ENCODE data around the gene ITK.
"Not testable (repeated sequence)": the region's sequence is repeated elsewhere in the genome, so short reads cannot be mapped to it uniquely, and the experiment has no call there.

Gene ITK

DNA sequence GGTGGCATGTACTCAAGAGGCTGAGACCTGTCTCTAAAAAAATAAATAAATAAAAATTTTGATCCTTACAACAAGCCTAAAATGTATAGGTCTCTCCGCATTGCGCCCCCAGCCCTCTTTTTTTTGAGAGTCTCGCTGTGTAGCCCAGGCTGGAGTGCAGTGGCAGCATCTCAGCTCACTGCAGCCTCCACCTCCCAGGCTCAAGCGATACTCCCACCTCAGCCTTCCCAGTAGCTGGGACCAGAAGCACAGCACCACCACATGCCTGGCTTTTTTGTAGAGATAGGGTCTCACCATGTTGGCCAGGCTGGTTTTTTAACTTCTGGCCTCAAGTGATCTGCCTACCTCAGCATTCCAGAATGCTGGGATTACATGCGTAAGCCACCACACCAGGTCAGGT, 12.4 kb upstream of the ITK start:
- no peak for DNase-seq

DNA sequence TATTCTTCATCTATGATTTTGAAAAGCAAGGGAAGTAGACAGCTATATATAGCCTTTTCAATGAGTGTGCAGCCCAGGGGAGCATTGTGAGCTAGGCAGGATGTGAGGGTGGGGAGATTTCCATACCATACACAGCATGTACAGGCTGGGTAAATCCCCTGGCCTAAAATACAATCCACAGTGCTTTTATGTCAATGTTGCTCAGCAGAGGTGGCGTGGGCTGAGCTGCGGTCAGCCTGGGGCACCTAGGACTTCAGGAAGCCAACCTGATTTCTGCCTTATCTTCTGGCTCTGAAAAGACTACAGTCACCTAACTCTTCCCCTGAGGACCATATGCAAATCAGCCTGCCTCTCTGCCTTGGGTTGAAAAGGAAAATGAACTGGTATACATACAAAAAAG, 8.2 kb upstream of the ITK start:
- peak; percentile 88 for DNase-seq

DNA sequence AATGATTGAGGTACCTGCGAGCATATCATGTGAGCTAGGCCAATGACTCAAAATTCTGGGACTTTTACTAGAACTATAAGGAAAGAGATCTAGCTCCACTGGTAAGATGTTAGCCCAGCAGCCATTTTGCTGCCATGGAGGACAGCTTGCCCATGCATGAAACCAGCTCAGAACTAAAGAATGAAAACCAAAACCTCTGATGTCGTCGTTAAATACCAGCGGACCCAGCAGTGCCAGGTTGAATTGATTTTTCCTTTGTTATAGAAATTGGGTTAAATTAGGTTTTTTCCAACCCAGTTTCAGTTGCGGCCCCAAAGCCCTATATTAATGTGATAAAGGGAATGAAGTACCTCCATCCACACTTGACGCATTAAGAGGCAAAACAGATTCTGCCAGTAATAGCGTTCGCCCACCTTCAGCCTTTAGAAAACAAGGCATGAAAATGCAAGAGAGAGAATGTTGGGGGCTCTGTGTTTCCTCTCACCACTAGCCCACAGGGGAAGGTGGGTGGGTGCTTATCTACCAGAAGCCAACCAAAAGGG, 5.5 kb upstream of the ITK start:
- DNase-seq, result no peak

DNA sequence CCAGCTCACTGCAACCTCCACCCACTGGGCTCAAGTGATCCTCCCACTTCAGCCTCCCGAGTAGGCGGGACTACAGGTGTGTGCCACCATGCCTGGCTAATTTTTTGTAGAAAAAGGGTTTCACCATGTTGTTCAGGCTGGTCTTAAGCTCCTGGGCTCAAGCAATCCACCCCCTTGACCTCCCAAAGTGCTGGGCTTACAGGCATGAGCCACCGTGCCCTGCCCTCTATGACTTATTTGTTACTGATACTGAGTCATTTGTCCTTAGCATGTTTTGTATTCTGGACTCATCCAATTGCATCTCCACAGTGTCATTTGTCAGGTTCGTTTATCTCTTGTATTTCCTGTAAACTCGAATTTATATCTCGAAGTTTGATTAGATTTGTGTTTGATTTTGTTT, 2.7 kb upstream of the ITK start:
- DNase-seq, result no peak

DNA sequence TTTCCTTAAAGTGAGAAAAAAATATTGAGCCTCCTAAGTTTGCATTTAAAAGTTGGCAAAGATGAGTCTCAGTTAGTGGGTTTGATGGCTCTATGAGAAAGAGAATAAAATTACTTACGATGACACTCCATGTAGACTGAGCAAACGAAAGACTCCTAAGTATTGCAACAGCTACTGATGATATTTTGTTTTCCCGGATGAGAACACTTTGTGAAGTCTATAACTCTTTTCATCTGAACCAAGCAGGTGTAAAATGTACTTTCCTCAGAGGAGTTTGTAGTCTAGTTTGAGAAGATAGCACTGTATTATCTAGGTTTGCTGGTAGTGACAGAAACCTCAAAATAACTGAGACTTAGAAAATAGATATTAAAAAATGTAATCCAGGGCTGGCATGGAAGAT, 1.7 kb upstream of the ITK start:
- no peak for DNase-seq

DNA sequence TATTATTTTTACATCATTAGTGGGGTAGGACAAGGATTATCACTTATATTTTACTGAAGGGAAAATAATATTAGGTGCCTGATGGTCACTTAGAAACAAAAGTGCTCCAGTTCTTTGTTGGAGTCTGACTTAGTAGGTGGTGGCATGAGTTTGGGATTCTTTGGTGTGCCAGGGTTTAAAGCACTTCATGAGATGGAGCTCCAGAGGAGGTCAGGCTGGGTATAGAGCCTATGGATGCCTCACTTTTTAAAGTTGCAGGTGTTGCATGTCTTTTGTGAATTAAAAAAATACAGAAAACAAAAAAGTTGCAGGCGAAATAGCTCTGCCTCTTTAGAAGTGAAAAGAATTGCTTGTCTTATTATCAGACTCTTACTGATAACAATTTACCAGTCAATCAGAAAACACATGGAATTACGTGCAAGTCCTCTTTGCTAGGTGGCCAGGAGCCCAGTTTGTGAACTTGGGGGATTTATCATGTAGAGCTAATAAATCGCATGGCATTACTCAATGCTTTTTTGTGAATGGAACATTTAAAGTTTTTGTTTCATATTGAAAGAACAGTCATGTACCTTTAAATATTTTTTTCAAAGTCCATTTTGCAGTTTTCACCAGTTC, 1.6 kb downstream of the ITK start:
- peak; percentile 36 for DNase-seq

DNA sequence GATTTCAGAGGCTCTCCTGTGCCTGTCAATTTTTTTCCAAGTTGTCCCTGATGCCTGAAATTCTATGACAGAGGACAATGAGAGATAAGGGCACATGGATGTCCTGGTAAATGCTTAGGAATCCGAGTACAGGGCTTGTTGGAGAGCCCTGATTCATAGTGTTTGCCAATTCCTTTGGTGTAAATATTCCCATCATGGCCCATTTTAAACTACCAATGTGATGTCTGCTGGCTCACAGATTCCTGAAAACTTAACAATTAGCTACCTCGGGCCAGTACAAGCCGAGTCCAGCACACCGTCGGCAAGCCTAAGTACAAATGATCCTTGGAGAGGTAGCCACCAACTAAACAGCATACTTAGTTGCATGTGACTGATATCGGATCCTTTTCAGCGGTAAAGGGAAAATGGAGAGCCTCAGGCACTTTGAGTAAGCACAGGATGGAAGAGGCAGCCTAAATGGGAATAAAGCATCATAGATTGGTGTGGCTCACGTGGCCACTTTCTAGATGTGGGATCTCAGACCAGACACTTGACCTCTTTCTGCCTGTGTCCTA, 3.6 kb downstream of the ITK start:
- no peak for DNase-seq

DNA sequence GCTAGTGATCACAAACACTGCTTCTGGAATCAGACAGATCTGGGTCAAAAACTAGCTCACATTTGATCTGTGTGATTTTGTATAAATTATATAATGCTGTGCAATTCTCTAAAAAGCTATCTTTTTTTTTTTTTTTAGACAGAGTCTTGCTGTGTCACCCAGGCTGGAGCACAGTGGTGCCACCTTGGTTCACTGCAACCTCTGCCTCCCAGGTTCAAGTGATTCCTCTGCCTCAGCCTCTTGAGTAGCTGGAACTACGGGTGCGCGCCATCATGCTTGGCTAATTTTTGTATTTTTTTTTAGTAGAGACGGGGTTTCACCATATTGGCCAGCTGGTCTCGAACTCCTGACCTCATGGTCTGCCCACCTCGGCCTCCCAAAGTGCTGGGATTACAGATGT, 4.5 kb downstream of the ITK start:
- DNase-seq, result not testable (repeated sequence)

DNA sequence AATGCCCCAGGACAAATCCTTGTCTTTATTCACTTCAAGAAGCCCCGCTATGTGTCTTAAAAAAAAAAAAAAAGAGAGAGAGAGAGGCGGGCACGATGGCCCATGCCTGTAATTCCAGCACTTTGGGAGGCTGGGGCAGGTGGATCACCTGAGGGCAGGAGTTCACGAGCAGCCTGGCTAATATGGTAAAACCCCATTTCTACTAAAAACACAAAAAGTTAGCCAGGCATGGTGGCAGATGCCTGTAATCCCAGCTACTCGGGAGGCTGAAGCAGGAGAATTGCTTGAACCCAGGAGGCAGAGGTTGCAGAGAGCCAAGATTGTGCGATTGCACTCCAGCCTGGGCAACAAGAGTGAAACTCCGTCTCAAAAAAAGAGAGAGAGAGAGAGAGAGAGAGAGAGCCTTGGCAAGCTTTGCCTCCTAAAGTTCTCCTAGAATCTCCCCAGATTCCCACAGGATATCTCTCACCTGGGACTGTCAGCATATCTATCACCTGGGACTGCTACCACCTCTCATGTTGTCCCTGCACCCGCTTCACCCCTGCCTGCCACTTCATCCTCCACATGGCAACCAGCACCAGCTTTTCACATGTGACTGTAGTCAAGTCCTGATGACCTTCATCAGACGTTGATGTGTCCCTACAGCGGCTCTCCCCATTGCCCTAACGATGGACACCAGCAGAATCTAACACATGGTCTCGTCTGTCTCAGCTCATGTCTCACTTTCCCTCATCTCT, 5.8 kb downstream of the ITK start:
- DNase-seq, result no peak

DNA sequence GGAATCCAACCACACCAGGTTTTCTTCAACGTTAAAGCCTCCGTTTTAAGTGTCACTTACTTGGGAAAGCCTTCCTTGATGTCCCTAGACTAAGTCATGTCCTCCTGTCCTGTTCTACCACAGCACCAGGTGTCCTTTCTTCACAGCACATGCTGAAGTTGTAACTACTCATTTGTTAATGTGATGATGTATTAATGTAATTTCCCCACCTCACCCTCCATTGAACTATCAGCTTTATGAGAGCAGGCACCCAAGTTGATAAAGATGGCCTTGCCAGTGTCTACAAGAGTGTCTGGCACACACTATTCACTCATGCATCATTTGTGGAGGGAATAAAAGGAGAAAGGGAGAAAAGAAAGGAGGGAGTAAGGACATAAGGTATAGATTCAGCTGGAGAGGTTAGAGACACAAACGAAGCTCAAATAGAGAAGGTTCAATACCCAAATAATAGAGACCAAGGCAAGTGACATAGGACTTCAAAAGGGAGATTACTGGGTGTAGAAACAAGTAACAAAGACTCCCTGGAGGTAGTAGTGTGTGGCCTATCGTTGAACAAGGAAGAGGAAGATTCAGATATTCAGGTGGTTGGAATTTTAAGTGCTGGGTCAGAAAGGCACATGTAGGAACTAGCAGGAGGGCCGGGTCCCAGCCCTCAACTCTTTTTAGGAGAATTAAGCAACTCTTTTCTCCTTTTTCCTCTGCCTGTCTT, 6.6 kb downstream of the ITK start:
- DNase-seq, result no peak

DNA sequence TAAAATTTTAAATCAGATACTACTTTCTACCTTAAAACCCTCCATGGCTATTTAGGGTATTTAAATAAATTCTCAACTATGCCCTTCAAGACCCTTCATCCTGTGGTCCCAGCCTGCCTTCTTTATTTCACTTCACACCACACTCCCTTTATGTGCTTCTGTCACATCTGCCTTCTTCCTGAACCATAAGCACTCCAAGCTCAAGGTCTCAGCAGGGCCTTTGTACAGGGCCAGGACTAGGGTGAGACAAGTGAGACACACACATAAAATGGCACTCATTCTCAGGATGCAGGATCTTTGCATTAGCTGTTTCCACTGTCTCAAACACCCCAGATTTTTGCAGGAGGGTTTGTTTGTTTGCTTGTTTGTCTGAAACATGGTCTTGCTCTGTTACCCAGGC, 7.6 kb downstream of the ITK start:
- DNase-seq, result no peak

DNA sequence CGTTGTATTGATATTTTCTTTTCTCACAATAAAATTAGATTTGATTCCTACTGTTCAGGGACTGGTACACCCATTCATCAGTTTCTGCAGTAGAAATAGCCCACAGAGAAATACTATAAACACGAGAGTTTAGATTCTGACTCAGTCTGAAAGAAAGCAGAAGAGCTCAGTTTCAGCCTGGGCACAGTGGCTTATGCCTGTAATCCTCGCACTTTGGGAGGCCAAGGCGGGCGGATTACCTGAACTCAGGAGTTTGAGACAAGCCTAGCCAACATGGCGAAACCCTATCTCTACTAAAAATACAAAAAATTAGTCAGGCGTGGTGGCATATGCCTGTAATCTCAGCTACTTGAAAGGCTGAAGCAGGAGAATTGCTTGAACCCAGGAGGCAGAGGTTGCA, 8.6 kb downstream of the ITK start:
- no peak for DNase-seq

DNA sequence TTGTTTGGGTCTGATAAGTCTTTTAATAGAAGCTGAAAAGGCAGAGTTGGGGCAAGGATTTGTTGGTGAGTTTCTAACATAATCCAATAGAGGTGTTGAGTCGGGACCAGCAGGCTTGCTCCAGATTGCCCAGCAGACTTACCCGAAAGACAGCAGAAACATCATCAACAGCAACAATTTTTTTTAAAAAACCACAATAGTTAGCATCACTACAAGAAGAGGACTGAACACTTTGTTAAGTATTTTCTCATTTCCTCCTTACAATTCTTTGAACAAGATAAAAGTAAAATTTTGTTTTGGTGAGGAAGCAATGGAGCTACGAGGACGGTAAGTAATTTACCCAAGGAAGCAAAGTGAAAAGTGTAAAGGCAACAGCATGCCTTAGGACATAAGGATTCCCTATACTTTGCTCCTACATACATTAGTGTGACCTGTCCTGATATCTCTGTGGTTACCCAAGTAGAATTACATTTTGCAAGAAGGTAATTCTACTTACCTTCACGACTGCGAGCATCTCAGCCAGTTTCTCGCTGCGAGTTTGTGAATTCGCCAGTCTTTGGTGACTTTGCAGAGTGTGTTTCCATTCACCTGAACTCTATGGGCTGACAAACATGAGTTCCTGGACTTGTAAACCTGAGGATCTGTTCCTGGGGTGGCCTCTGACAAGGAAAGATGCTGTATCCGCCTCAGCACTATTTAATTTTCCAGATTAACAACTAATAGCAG, 13.2 kb downstream of the ITK start:
- peak; percentile 77 for DNase-seq

DNA sequence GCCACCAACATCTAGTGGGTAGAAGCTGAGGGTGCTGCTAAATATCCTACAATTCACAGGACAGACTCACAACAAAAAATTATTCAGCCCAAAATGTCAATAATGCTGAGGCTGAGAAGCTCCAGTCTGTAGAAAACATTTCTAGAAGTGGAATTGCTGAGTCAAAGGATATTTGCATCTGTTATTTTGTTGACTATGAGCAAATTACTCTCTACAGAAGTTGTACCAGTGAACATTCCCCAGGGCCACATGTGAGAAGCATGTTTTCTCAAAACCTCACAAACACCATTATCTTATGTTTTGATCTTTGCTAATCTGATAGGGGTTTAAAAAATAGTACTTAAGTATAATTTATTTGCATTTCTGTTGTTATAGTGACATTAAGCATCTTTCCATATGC, 15.4 kb downstream of the ITK start:
- DNase-seq, result peak; percentile 71

DNA sequence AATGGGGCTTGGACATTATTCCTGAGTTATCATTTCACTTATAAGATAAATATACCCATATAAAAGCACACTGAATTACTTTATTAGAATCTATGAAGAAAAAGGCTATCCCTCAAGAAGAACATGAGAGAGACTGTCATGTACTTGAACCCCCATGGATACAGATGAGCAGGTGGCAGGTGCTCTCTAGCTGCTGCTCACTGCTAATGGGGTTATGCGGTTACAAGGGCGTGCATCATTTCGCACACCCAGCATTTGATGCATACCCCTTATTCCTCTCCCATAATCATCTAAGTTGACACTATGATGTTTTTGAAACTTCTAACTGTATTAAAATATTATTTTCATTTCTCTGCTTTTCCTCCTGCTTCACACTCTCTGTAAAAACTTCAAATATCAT, 16.4 kb downstream of the ITK start:
- DNase-seq, result peak; percentile 67

DNA sequence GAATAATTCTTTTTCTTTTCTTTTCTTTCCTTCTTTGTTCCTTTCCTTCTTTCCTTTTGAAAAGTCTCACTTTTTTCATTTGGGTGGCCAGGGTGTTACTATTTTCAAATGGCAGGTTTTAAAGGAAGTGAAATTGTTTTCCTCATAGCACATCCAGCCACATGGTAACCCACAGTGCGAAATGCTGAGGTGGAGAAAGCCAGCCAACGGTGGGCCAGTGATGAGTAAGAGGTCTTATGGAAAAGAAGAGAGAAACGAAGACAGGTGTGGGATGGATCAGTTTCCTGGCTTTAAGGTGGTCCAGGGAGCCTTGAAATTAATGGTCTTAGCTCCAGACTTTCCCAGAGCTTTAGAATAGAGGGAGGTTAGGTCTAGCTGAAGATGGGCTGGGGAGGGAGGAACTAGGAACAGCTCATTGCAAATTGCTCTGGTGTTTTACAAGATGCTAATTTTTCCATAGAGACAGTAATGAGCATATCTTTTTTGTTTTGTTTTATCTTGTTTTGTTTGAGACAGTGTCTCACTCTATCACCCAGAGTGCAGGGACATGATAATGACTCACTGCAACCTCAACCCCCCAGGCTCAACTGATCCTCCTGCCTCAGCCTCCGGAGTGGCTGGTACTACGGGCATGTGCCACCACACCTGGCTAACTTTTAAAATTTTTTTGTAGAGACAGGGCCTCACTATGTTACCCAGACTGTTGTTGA, 17.8 kb downstream of the ITK start:
- peak; percentile 67 for DNase-seq

DNA sequence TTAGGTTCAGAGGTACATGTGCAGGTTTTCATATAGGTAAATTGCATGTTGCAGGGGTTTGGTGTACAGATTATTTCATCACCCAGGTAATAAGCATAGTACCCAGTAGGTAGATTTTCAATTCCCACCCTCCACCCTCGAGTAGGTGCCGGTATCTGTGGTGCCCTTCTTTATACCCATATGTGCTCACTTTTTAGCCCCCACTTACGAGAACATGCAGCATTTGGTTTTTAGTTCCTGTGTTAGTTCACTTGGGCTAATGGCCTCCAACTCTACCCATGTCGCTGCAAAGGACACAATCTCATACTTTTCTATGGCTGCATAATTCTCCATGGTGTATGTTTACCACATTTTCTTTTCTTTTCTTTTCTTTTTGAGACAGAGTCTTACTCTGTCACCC, 21.2 kb downstream of the ITK start:
- DNase-seq, result no peak

DNA sequence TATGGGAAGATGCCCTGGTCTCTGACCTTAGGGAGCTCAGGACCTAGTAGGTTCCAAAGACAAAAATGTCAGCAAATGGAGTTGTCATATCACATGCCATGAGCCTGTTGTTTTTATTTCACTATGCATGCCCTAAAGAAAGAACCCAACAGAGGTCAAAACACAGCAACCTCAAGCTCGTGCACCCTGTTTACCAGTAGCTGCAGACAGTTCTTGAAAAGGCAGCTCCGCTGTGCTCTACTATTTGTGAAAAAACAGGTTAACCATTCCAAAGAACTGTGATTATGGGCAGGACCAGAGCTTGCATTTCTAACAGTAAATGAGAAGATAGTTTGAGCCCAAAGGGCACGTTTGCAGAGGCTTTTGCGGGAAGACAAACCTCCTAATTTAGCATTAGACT, 22.8 kb downstream of the ITK start:
- no peak for DNase-seq

DNA sequence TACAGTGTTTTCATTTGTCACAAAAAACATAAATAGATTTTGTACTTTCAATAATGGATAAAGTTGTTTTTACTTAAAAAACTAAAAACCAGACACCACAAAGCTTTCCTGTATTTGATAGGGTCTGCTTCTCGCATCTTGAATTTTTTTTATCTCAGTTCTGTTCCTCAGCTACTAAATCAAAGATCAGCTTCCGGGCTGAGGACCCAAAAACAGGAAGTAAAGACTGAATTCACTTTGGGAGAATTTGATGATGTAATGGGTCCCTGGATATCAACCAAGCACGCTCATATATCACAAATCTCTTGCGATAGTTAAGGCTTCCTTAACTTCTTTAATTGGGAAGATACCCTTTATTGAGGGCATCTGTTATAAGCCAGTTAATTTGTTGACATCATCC, 24.1 kb downstream of the ITK start:
- DNase-seq, result peak; percentile 76

DNA sequence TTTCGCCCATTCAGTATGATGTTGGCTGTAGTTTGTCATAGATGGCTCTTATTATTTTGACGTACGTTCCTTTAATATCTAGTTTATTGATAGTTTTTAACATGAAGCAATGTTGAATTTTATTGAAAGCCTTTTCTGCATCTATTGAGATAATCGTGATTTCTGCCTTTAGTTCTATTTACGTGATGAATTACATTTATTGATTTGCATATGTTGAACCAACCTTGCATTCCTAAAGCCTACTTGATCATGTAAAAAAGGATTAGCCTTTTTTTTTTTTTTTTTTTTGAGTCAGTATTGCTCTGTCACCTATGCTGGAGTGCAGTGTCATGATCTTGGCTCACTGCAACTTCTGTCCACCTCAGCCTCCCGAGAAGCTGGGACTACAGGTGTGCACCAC, 25.1 kb downstream of the ITK start:
- DNase-seq, result no peak

DNA sequence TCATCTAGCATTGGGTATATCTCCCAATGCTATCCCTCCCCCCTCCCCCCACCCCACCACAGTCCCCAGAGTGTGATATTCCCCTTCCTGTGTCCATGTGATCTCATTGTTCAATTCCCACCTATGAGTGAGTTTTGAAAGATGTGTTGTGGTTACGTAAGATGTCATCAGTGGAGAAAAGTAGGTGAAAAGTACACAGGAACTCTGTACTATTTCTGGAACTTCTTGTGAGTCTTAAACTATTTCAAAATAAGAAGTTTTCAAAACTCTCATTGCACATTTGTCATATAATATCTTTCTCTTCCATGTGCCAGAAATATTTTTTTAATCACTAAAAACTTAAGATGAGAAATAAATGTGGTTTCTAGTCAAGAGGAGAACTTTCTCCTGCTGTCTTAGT, 30.0 kb downstream of the ITK start:
- DNase-seq, result peak; percentile 60

DNA sequence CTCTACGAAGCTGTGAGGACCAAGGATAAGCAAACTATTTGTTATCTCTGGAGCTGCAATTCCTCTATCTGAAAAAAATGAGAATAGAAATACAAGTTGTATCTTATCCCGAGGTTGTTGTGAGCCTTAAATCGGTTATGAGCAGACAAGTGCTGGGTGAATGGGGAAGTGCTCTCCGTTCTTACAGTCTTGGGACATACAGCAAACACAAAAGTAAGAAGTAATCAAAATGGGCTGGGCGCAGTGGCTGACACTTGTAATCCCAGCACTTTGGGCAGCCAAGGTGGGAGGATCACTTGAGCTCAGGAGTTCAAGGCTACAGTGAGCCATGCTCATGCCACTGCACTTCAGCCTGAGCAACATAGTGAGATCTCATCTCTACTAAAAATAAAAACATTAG, 31.7 kb downstream of the ITK start:
- no peak for DNase-seq

Measured in CD4-positive, alpha-beta T cell treated with Interleukin-21 for 1 hour (primary cell).